ENCODE measurements around the gene MANBA.

DNA sequence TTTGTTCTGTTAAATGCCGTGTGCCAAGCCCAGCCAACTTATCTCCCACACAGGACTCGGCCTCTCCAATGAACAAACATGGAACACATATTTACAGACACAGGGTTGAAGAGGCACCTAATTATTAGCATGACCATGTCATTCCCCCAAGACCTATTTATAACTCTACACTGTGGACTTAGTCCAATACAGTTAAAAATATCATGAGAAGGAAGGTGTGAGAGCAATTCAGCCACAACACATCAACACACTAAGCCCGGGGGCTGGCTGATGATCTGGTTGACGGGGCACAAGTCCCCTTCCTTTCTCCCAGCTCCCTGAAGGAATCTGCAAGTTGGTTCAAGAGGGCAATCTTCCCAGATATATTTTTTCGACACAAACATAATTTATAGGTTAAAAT lies 28.1 kb downstream of the MANBA start:
- TF ChIP-seq POLR2A (IDR thresholded peaks at IDR 0.05): no peak
- TF ChIP-seq, protein P1, sequence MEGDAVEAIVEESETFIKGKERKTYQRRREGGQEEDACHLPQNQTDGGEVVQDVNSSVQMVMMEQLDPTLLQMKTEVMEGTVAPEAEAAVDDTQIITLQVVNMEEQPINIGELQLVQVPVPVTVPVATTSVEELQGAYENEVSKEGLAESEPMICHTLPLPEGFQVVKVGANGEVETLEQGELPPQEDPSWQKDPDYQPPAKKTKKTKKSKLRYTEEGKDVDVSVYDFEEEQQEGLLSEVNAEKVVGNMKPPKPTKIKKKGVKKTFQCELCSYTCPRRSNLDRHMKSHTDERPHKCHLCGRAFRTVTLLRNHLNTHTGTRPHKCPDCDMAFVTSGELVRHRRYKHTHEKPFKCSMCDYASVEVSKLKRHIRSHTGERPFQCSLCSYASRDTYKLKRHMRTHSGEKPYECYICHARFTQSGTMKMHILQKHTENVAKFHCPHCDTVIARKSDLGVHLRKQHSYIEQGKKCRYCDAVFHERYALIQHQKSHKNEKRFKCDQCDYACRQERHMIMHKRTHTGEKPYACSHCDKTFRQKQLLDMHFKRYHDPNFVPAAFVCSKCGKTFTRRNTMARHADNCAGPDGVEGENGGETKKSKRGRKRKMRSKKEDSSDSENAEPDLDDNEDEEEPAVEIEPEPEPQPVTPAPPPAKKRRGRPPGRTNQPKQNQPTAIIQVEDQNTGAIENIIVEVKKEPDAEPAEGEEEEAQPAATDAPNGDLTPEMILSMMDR (IDR thresholded peaks at IDR 0.05): no peak

Measured in esophagus squamous epithelium (tissue), 4 donors.